Measurements from ENCODE around the gene DNAH17.

DNA sequence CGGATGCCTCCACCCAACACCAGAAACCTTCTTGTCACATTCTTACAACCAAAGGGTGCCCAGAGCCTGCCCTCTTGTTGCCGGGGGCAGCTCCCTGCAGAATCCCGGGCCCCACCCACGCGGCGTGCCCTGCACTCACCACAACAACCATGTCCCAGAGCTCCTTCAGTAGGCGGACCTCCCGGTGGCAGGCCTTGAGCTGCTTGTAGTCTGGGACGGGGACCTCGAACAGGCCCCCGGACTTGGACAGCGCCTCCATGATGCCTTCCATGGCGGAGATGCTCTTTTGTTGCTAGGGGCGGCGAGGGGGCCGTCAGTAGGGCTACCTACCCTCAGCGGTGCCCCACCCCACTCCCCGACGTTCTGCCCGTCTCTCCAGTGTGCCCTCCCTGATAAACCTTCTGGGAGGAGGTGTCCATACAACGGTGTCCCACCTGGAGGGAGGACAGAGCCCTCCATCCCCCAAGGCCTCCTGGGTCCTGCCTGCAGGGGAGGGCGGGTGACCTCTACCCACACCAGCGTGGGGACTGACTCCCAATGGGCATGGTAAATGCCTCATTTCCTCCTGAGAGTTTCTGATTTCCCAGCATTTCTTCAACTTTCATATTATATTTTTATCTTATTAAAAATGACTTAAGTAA, 52.2 kb downstream of the DNAH17 start:
- TF ChIP-seq CTCF (IDR thresholded peaks at IDR 0.05) (no peak), POLR2A (IDR thresholded peaks at IDR 0.05) (no peak), POLR2AphosphoS5 (IDR thresholded peaks at IDR 0.05) (no peak)
